Measurements from ENCODE around the gene NADSYN1.

Gene NADSYN1

DNA sequence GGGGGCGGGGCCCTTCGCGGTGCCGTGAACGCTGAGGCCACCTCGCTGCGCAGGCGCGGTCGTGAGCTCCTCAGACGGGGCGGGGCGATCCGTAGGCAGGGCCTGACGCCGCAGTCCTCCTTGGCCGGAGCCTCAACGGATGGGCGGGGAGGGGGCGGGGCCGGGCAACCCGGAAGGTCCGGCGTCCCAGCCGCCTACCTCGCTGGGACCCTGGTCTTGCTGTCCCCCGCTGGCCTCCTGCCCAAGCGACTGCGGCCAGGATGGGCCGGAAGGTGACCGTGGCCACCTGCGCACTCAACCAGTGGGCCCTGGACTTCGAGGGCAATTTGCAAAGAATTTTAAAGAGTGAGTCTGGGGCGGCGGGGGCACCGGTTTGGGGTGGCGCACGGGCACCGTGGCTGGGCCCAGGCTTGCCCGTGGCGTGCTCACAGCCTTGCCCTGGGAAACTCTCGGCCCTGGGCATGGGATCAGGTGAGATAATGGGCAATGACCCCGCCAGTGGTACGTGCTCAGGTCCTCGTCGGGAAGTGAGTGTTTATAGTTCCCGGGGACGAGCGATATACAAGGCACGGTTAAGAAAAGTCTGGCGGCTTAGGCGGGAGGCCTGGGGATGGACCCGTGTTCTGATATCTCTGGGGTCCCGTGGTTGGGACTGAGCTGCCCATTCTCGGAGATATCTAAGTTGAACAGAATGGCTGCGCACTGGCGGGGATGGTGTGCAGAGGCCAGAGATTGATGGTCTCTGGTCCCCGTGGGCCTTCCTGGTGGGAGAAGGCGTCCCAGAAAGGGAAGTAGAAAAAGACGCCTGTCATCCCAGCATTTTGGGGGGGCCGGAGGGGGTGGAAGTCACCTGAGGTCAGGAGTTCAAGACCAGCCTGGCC is at the start of gene NADSYN1:
TSS of gene NADSYN1 (plus strand) at position 167 of the 881 bp plus-strand sequence. CDS start at position 261, 94 bp downstream.
- no peak for TF ChIP-seq GATA3 (IDR thresholded peaks at IDR 0.05; ENCODE audit: low read depth, low read length)
- TF ChIP-seq GATA2 (IDR thresholded peaks at IDR 0.05; ENCODE audit: low read depth, low read length), result no peak

DNA sequence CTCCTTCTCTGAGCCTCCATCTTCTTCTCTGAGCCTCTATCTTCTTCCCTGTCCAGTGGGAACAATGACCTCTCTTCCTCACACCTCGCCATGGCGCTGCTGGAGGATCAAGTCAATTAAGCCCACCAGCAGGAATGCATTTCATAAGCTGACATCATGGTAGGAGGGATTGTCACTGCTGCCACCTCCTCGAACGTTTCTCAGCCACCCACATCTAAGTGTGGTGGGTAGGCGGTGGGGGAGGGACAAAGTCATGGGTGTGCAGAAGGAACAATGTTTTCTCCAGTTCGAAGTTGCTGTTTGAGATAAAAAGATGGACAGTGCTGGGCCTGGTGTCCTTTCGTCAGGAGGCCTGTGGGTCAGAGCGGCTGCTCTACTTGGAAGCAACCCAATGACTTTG is 48.8 kb upstream of the NADSYN1 start:
- no peak for TF ChIP-seq GATA3 (IDR thresholded peaks at IDR 0.05; ENCODE audit: low read depth, low read length)
- no peak for TF ChIP-seq GATA2 (IDR thresholded peaks at IDR 0.05; ENCODE audit: low read depth, low read length)

DNA sequence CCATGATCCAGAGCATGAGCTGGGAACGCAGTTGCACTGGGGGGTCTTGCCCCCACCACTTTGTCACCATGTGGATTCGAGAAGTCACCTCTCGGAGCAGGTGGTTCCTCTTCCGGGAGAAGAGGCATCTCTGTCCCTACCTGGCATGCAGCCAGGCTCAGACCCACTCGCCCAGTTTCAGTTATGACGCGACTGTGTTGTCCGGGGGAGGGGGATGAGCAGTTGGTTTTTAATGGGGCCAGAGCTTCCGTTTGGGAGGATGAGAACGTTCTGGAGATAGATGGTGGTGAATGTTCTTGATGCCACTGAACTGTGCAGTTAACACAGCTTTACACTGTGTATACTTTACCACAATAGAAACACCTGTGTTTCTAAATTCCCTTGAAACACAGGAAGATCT is 46.3 kb upstream of the NADSYN1 start:
- TF ChIP-seq GATA2 (IDR thresholded peaks at IDR 0.05; ENCODE audit: low read depth, low read length) (no peak), GATA3 (IDR thresholded peaks at IDR 0.05; ENCODE audit: low read depth, low read length) (no peak)

DNA sequence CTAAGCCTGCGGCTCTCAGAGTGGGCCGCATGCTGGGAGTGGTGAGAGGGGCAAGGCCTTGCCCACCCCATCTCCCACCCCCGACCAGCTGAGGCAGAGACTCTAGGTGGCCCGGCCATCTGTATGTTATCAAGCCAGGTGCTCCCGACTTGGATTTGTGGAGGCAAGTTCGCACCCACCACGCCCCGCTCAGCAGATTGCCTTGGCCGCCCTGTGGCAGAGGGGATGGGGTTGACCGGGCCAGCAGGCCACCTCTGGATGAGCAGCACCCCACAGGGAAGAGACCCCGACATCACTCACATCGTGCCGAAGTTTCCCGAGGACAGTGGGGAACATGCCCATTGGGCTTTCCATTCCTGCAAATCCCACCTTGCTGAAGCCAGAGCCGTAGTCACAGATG is 45.6 kb upstream of the NADSYN1 start:
- TF ChIP-seq GATA2 (IDR thresholded peaks at IDR 0.05; ENCODE audit: low read depth, low read length) (no peak), GATA3 (IDR thresholded peaks at IDR 0.05; ENCODE audit: low read depth, low read length) (no peak)

DNA sequence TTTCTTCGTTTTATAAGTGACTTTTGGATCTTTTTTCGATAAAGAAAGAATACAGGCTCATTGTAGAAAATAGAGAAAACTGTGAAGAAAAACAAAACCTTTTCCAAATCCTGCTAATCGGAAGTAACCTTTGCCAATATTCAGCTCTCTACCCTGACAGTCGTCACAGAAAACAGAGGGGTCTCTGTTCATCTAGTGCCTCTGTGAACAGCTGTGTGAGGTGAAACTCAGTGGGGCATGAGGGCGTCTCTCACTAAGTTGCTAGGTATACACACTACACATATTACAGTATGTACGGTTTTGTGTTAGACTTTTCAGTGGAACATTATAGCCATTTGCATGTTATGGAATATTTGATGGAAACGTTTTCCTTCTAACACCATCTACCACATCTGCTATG is 44.2 kb upstream of the NADSYN1 start:
- TF ChIP-seq GATA2 (IDR thresholded peaks at IDR 0.05; ENCODE audit: low read depth, low read length) (no peak), GATA3 (IDR thresholded peaks at IDR 0.05; ENCODE audit: low read depth, low read length) (no peak)

DNA sequence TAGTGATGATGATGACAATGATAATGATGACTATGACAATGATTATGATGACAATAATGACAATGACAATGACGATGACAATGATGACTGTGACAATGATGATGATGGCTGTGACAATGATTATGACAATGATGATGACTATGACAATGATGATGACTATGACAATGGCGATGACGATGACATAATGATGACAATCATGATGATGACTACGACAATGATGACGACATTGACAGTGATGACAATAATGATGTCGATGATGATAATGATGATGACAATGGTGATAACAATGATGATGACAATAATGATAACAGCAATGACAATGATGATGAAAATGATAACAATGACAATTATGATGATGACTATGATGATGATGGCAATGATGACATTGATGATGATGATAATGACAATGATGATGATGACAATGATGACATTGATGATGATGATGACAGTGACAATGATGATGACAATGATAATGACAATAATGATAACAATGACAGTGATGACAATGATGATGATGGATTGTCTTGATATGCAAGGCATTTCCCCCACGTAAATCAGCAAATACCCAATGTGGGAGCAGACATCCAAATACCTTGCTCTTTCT is 42.5 kb upstream of the NADSYN1 start:
- TF ChIP-seq GATA2 (IDR thresholded peaks at IDR 0.05; ENCODE audit: low read depth, low read length), result no peak
- TF ChIP-seq GATA3 (IDR thresholded peaks at IDR 0.05; ENCODE audit: low read depth, low read length), result no peak

DNA sequence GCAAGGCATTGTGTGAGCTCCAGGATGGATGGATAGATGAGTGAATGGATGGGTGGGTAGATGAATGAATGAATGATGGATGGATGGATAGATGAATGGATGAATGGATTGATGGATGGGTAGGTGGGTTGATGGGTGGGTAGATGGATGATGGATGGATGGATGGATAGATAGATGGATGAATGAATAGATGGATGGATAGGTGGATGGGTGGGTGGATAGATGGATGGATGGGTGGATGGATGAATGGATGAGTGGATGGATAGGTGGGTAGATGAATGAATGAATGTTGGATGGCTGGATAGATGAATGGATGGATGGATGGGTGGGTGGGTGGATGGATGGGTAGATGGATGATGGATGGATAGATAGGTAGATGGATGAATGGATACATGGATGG is 38.4 kb upstream of the NADSYN1 start:
- no peak for TF ChIP-seq GATA3 (IDR thresholded peaks at IDR 0.05; ENCODE audit: low read depth, low read length)
- no peak for TF ChIP-seq GATA2 (IDR thresholded peaks at IDR 0.05; ENCODE audit: low read depth, low read length)

DNA sequence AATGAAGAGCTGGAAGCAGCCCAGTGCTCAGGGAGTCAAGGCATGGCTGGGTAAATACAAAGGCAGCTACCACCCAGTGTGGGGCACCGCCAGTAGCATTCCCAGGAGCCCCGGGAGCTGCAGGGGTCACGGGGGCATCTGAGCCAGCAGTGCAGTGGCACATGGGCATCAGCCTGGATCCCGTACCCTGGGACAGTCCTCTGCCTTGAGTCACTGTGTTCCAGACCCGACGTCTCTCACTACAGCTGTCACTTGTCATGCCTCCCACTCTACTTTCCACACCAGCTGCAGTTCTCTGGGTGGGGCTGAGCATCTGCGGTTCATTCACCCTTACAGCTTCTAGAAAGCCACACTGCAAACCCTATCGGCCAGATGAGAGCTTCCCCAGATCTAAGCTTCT is 34.4 kb upstream of the NADSYN1 start:
- TF ChIP-seq GATA3 (IDR thresholded peaks at IDR 0.05; ENCODE audit: low read depth, low read length) (no peak), GATA2 (IDR thresholded peaks at IDR 0.05; ENCODE audit: low read depth, low read length) (no peak)

DNA sequence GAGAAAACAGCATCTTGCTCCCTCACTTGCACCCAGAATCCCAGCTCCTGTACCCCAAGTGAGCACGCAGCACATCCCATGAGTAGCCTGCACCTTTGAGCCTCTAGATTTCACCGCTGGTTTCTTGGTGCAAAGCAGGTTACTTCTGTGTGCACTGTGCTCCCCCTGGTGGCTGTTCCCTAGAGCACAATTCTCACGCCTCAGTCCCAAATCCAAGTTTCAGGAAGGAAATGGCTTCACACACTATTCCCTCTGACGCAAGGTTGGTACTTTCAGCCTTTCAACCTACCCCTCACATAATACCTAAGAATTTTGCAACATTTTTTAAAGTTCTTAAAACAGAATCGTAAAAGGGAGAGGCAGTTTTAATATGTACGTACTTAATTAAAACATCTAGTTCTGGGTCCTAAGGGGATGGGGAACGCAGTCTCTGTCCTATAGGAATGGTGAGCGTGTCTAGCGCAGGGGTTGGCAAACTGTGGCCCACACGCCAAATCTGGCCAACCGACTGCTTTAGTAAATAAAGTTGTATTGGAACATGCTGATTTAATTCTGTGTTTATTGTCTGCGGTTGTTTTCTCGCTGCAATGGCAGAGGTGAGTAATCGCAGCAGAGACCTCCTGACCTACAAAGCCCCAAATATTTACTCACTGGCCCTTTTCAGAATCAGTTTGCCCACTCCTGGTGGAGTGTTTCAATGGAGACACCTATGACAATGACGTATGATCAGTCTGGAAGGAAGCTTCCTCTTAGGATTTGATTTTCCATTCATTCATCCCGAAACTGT is 32.4 kb upstream of the NADSYN1 start:
- no peak for TF ChIP-seq GATA2 (IDR thresholded peaks at IDR 0.05; ENCODE audit: low read depth, low read length)
- TF ChIP-seq GATA3 (IDR thresholded peaks at IDR 0.05; ENCODE audit: low read depth, low read length), result no peak

DNA sequence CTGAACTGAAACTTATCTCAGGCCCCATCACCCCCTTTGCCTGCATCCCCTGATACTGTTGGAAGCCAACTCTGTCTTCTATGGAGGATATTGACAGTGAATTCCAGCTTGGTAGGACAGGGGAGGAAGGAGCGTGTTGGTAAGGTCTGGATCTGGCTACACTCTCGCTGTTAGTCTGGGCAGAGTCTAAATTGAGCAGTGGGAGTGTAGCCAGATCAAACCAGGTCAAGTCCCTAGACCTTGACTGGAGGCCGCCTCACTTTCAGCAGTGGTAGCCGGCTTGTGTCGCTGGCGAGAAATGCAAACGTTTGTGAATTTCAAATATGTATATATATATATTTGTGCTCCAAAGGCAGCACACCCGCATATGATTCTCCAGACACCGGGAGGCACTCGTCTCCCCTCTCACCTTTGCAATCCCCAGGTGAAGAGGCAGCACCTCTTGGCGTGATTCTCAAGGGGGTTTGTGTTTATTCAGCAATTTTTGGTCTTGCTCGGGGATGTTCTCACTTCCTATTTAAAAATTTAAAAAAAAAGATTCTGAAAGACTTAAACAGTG is 31.5 kb upstream of the NADSYN1 start:
- TF ChIP-seq GATA2 (IDR thresholded peaks at IDR 0.05; ENCODE audit: low read depth, low read length), result no peak
- TF ChIP-seq GATA3 (IDR thresholded peaks at IDR 0.05; ENCODE audit: low read depth, low read length), result no peak

DNA sequence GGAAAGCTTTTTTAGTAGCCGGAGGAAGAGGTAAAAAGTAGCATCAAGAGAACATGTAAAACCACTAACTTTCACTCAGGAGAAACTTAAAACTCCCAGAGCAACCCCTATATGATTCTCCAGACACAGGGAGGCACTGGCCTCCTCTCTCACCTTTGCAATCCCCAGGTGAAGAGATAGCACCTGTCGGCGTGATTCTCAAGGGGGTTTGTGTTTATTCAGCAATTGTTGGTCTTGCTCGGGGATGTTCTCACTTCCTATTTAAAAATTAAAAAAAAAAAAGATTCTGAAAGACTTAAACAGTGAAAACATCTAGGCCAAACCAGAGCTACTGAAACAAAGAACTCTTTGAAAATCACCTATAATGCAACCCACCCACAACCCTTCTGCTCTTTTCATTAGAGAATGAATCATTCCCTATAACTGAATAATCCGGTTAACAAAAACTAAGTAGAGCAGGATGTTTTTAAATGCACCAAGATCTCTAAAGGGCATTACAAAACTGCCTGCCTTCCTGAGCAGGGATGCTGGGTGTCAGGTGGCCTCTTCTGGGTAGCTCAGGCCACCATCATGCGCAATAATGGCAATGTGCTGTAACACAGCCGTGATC is 29.7 kb upstream of the NADSYN1 start:
- no peak for TF ChIP-seq GATA2 (IDR thresholded peaks at IDR 0.05; ENCODE audit: low read depth, low read length)
- TF ChIP-seq GATA3 (IDR thresholded peaks at IDR 0.05; ENCODE audit: low read depth, low read length), result no peak

DNA sequence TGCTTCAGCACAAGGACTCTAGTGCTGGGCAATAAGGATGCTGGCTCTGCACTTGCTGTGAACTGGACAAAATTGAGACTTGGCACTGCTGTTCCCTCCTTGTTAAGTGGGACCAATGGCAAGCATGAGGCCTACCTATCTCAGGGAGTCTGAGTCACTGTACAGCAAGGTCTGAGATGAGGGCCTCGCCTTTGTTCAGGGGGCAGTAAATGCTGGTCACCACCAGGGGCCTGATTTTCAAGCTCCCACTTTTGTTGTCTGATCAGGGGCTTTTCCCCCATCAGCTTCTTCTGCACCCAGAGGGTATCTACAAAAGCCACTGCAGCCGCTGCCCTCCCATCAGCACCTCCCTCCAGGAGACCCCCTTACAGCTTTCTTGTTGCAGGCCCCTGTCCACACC is 27.6 kb upstream of the NADSYN1 start:
- no peak for TF ChIP-seq GATA2 (IDR thresholded peaks at IDR 0.05; ENCODE audit: low read depth, low read length)
- TF ChIP-seq GATA3 (IDR thresholded peaks at IDR 0.05; ENCODE audit: low read depth, low read length), result no peak

DNA sequence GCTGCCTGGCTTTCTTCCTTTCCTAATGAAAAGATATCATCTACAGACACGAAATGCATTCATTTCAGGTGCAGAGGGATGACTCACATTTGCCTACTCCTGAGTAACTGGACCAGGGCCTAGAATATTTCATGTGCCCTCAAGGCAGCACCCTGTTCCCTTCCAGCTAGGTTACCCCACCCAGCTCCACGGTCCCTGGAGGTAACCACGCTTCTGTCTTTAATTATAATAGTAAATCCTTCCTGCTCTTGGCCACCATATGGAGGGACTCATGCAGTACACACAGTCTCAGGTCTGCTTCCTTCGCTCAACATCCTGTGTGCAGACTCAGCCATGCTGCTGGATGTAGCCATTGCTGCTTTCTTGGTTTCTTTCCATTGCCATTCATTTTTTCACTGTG is 27.1 kb upstream of the NADSYN1 start:
- no peak for TF ChIP-seq GATA3 (IDR thresholded peaks at IDR 0.05; ENCODE audit: low read depth, low read length)
- TF ChIP-seq GATA2 (IDR thresholded peaks at IDR 0.05; ENCODE audit: low read depth, low read length), result no peak

DNA sequence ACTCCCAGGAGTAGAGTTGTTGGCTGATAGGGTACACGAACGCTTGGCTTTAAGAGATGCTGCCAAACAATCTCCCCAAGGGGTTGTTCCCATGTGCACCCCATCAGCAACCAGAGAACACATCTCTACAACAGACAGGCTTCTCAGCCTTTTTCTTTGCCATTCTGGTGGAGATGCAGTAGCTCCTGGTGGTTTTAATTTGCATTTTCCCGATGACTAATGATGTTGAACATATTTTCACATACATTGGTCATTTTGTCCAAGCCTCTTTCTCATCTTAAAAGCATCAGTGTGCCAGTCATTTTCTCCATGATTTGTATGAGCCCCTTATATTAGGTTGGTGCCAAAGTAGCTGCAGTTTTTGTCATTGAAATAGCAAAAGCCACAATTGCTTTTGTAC is 26.6 kb upstream of the NADSYN1 start:
- TF ChIP-seq GATA2 (IDR thresholded peaks at IDR 0.05; ENCODE audit: low read depth, low read length) (no peak), GATA3 (IDR thresholded peaks at IDR 0.05; ENCODE audit: low read depth, low read length) (no peak)
